HEK293 (cell line): ENCODE data around the gene TMEM255A.

Experiments
- CTCF ChIA-PET: fragments of 350-600 bp; formaldehyde crosslinking; extraction: SDS; loops from one replicate; lab custom pipeline; 2021; ENCODE audit warnings: antibody characterized with exemption; lab: Yijun Ruan, JAX
- POLR2A ChIA-PET: fragments of 300-600 bp; formaldehyde crosslinking; extraction: SDS; loops from one replicate; lab custom pipeline; 2020; ENCODE audit warnings: antibody characterized with exemption, inconsistent platforms; lab: Yijun Ruan, JAX
- H3K27ac ChIP-seq: fragments of 200-500 bp; sonication (Bioruptor generic); 2 replicates; pipeline ENCODE4 v1.5.1; 2014; ENCODE audit warnings: low read depth, low read length, control low read depth, inconsistent platforms; ENCODE audit errors: extremely low read depth
- H3K36me3 ChIP-seq, 2 experiments: fragments of 200-500 bp in 1 of 2; sonication (Bioruptor generic) in 1 of 2; 1 replicate in 1 of 2; 2 replicates in 1 of 2; pipeline ENCODE4 v1.5.1; 2014 to 2017; ENCODE audit warnings: inconsistent platforms in 2 of 2, low read length in 2 of 2; ENCODE audit not compliant: control insufficient read depth in 2 of 2, insufficient read depth in 1 of 2
- H3K4me1 ChIP-seq: fragments of 200-500 bp; sonication (Bioruptor generic); 2 replicates; pipeline ENCODE4 v1.5.1; 2014; ENCODE audit warnings: mild to moderate bottlenecking, low read length, inconsistent platforms; ENCODE audit not compliant: control insufficient read depth, insufficient read depth
- H3K4me3 ChIP-seq: 2 replicates; pipeline ENCODE4 v1.5.1; 2011; ENCODE audit warnings: low read depth, mild to moderate bottlenecking, control low read depth, low read length, moderate library complexity
- H3K9me3 ChIP-seq: fragments of 200-500 bp; sonication (Bioruptor generic); 2 replicates; pipeline ENCODE4 v1.5.1; 2014; ENCODE audit warnings: low read depth, low read length, inconsistent platforms; ENCODE audit not compliant: control insufficient read depth, insufficient read depth
- HIC1 ChIP-seq: fragments of 450-650 bp; formaldehyde crosslinking; IDR thresholded peaks from 2 replicates; pipeline ENCODE4 v1.5.1; 2016; ENCODE audit warnings: missing biosample characterization, missing genetic modification characterization
- RBAK ChIP-seq: fragments of 450-650 bp; formaldehyde crosslinking; IDR thresholded peaks from 2 replicates; pipeline ENCODE4 v1.5.1; 2016; ENCODE audit warnings: missing biosample characterization, missing genetic modification characterization
- TCF7L2 ChIP-seq: IDR thresholded peaks from 2 replicates; pipeline ENCODE4 v1.6.1; 2011; ENCODE audit warnings: low read depth, mild to moderate bottlenecking, inconsistent platforms, low read length, moderate library complexity, borderline replicate concordance
- TRIM28 ChIP-seq: IDR thresholded peaks from 2 replicates; pipeline ENCODE4 v1.6.1; 2011; ENCODE audit warnings: low read length, control low read depth, borderline replicate concordance
- ZBTB21 ChIP-seq: fragments of 450-650 bp; formaldehyde crosslinking; IDR thresholded peaks from 2 replicates; pipeline ENCODE4 v1.5.1; 2017; ENCODE audit warnings: missing biosample characterization, missing genetic modification characterization
- ZIC2 ChIP-seq: fragments of 450-650 bp; formaldehyde crosslinking; IDR thresholded peaks from 2 replicates; pipeline ENCODE4 v1.5.1; 2016; ENCODE audit warnings: missing biosample characterization, missing genetic modification characterization
- ZNF121 ChIP-seq: fragments of 450-650 bp; formaldehyde crosslinking; IDR thresholded peaks from 2 replicates; pipeline ENCODE4 v1.5.1; 2016; ENCODE audit warnings: missing biosample characterization, missing genetic modification characterization
- ZNF214 ChIP-seq: fragments of 450-650 bp; formaldehyde crosslinking; IDR thresholded peaks from 2 replicates; pipeline ENCODE4 v1.5.1; 2017; ENCODE audit warnings: missing biosample characterization, mild to moderate bottlenecking, missing genetic modification characterization, borderline replicate concordance
- ZNF529 ChIP-seq: fragments of 450-650 bp; formaldehyde crosslinking; IDR thresholded peaks from 2 replicates; pipeline ENCODE4 v1.5.1; 2017; ENCODE audit warnings: missing genetic modification characterization, missing biosample characterization; ENCODE audit not compliant: insufficient replicate concordance
- ZNF555 ChIP-seq: fragments of 450-650 bp; formaldehyde crosslinking; conservative IDR thresholded peaks from 2 replicates; pipeline ENCODE4 v1.5.1; 2017; ENCODE audit warnings: missing biosample characterization, mild to moderate bottlenecking, missing genetic modification characterization, inconsistent platforms
- ZNF621 ChIP-seq: fragments of 450-650 bp; formaldehyde crosslinking; IDR thresholded peaks from 2 replicates; pipeline ENCODE4 v1.5.1; 2017; ENCODE audit warnings: missing biosample characterization, missing genetic modification characterization
- ZNF701 ChIP-seq: fragments of 450-650 bp; formaldehyde crosslinking; IDR thresholded peaks from 2 replicates; pipeline ENCODE4 v1.5.1; 2016; ENCODE audit warnings: missing biosample characterization, missing genetic modification characterization
- ZNF76 ChIP-seq: fragments of 450-650 bp; formaldehyde crosslinking; IDR thresholded peaks from 2 replicates; pipeline ENCODE4; 2016; ENCODE audit warnings: low read depth, missing biosample characterization, missing genetic modification characterization, borderline replicate concordance
- ZNF785 ChIP-seq: fragments of 450-650 bp; formaldehyde crosslinking; IDR thresholded peaks from 2 replicates; pipeline ENCODE4 v1.5.1; 2016; ENCODE audit warnings: missing biosample characterization, missing genetic modification characterization
- ZNF830 ChIP-seq: fragments of 450-650 bp; IDR thresholded peaks from 2 replicates; pipeline ENCODE4 v1.5.0; 2018; ENCODE audit warnings: missing biosample characterization, missing genetic modification characterization, low read depth, mild to moderate bottlenecking, moderate library complexity
- ZSCAN16 ChIP-seq: fragments of 450-650 bp; formaldehyde crosslinking; IDR thresholded peaks from 2 replicates; pipeline ENCODE4 v1.5.1; 2016; ENCODE audit warnings: missing biosample characterization, missing genetic modification characterization
- TF ChIP-seq, protein P1 (sequence below): fragments of 450-650 bp; formaldehyde crosslinking; IDR thresholded peaks from 2 replicates; pipeline ENCODE4 v1.5.1; 2016; ENCODE audit warnings: missing biosample characterization, missing genetic modification characterization, borderline replicate concordance
- TF ChIP-seq, protein P2 (sequence below): fragments of 450-650 bp; formaldehyde crosslinking; IDR thresholded peaks from 2 replicates; pipeline ENCODE4 v1.5.1; 2016; ENCODE audit warnings: missing biosample characterization, missing genetic modification characterization
- TF ChIP-seq, protein P3 (sequence below): fragments of 450-650 bp; formaldehyde crosslinking; IDR thresholded peaks from 2 replicates; pipeline ENCODE4 v1.5.1; 2016; ENCODE audit warnings: missing biosample characterization, missing genetic modification characterization

The TMEM255A gene

DNA sequence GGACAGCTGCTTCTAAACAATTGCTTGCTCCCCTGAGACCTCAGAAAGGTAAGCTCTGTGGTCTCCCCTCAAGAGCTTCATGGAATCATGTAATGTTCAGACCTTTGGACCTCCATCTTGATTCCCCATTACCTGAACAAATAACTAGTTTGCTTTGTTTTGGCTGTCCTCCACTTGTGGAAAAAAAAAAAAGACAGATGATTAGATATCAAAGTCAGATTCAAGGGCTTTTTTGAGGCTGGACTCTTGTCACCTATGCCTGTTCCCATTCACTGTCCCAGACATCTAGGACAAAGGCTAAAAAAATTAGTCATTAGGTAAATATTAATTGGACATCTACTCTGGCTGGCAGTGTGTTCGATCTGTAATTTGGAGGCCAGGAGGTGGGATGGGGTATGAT lies 13.3 kb downstream of the TMEM255A start:
- Histone ChIP-seq H3K9me3 (no peaks in the 10 kb centered on the region), H3K27ac (no peak overlapping the region), H3K4me3 (no peak overlapping the region), H3K36me3 (no peaks in the 10 kb centered on the region), H3K4me1 (peaks cover 4% of the 10 kb centered on the region; the same call in 1 of the 2 replicates)
- TF ChIP-seq ZNF621 (tag by site-specific recombination) (no peak), TCF7L2 (no peak), RBAK (tag by site-specific recombination) (no peak), ZNF214 (tag by site-specific recombination) (no peak), ZNF555 (tag by site-specific recombination) (no peak), ZNF701 (tag by site-specific recombination) (no peak), ZBTB21 (tag by site-specific recombination) (no peak), ZNF121 (tag by site-specific recombination) (no peak)
- TF ChIP-seq, protein P1, sequence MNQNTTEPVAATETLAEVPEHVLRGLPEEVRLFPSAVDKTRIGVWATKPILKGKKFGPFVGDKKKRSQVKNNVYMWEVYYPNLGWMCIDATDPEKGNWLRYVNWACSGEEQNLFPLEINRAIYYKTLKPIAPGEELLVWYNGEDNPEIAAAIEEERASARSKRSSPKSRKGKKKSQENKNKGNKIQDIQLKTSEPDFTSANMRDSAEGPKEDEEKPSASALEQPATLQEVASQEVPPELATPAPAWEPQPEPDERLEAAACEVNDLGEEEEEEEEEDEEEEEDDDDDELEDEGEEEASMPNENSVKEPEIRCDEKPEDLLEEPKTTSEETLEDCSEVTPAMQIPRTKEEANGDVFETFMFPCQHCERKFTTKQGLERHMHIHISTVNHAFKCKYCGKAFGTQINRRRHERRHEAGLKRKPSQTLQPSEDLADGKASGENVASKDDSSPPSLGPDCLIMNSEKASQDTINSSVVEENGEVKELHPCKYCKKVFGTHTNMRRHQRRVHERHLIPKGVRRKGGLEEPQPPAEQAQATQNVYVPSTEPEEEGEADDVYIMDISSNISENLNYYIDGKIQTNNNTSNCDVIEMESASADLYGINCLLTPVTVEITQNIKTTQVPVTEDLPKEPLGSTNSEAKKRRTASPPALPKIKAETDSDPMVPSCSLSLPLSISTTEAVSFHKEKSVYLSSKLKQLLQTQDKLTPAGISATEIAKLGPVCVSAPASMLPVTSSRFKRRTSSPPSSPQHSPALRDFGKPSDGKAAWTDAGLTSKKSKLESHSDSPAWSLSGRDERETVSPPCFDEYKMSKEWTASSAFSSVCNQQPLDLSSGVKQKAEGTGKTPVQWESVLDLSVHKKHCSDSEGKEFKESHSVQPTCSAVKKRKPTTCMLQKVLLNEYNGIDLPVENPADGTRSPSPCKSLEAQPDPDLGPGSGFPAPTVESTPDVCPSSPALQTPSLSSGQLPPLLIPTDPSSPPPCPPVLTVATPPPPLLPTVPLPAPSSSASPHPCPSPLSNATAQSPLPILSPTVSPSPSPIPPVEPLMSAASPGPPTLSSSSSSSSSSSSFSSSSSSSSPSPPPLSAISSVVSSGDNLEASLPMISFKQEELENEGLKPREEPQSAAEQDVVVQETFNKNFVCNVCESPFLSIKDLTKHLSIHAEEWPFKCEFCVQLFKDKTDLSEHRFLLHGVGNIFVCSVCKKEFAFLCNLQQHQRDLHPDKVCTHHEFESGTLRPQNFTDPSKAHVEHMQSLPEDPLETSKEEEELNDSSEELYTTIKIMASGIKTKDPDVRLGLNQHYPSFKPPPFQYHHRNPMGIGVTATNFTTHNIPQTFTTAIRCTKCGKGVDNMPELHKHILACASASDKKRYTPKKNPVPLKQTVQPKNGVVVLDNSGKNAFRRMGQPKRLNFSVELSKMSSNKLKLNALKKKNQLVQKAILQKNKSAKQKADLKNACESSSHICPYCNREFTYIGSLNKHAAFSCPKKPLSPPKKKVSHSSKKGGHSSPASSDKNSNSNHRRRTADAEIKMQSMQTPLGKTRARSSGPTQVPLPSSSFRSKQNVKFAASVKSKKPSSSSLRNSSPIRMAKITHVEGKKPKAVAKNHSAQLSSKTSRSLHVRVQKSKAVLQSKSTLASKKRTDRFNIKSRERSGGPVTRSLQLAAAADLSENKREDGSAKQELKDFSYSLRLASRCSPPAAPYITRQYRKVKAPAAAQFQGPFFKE (tag by site-specific recombination): no peak
- TF ChIP-seq, protein P2, sequence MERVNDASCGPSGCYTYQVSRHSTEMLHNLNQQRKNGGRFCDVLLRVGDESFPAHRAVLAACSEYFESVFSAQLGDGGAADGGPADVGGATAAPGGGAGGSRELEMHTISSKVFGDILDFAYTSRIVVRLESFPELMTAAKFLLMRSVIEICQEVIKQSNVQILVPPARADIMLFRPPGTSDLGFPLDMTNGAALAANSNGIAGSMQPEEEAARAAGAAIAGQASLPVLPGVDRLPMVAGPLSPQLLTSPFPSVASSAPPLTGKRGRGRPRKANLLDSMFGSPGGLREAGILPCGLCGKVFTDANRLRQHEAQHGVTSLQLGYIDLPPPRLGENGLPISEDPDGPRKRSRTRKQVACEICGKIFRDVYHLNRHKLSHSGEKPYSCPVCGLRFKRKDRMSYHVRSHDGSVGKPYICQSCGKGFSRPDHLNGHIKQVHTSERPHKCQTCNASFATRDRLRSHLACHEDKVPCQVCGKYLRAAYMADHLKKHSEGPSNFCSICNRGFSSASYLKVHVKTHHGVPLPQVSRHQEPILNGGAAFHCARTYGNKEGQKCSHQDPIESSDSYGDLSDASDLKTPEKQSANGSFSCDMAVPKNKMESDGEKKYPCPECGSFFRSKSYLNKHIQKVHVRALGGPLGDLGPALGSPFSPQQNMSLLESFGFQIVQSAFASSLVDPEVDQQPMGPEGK (tag by site-specific recombination): no peak
- TF ChIP-seq, protein P3, sequence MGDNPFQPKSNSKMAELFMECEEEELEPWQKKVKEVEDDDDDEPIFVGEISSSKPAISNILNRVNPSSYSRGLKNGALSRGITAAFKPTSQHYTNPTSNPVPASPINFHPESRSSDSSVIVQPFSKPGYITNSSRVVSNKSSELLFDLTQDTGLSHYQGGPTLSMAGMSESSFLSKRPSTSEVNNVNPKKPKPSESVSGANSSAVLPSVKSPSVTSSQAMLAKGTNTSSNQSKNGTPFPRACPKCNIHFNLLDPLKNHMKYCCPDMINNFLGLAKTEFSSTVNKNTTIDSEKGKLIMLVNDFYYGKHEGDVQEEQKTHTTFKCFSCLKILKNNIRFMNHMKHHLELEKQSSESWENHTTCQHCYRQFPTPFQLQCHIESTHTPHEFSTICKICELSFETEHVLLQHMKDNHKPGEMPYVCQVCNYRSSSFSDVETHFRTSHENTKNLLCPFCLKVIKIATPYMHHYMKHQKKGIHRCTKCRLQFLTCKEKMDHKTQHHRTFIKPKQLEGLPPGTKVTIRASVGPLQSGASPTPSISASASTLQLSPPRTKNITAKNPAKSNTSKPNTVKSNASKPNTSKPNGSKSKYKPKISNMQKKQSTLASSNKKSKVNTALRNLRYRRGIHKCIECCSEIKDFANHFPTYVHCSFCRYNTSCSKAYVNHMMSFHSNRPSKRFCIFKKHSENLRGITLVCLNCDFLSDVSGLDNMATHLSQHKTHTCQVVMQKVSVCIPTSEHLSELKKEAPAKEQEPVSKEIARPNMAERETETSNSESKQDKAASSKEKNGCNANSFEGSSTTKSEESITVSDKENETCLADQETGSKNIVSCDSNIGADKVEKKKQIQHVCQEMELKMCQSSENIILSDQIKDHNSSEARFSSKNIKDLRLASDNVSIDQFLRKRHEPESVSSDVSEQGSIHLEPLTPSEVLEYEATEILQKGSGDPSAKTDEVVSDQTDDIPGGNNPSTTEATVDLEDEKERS (tag by site-specific recombination): no peak
- POLR2A ChIA-PET: interaction anchor here (0.9 kb wide), 1 partner anchor 11 kb away, joined by 4 read pairs; no protein-coding TSS in a partner anchor
- CTCF ChIA-PET: interaction anchor here (0.7 kb wide), 1 partner anchor 657 kb away, joined by 3 read pairs; no protein-coding TSS in a partner anchor

DNA sequence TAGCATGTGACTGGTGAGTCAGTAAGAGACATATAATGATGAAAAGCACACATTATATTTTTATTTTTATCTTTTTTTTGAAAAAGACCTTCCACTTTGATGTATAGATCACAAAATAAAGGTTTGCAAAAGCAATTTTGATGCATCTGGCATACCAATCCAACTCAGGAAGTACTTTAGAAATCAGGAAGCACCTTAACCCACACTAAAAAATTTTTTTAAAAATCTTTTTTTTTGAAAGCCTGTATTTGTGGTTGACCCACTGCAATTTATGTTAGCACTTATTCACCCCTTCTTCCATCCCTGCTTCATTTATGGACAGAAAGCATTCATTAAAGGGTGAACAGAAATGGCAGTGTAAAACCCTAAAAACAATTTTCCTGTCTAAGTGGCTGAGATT lies 16.6 kb downstream of the TMEM255A start:
- Histone ChIP-seq H3K9me3 (no peaks in the 10 kb centered on the region), H3K36me3 (peaks cover 0 to 5% of the 10 kb centered on the region in 2 experiments; a peak in 1 of 3 replicates), H3K27ac (no peak overlapping the region), H3K4me3 (no peak overlapping the region), H3K4me1 (no peaks in the 10 kb centered on the region)
- POLR2A ChIA-PET: no interaction called here
- CTCF ChIA-PET: interaction anchor here (0.6 to 1.7 kb wide), 2 partner anchors 13 to 95 kb away, joined by 4 read pairs; no protein-coding TSS in a partner anchor
- no peak for TF ChIP-seq ZNF529 (tag by site-specific recombination)
- TF ChIP-seq TRIM28: no peak
- no peak for TF ChIP-seq ZNF785 (tag by site-specific recombination)
- no peak for TF ChIP-seq HIC1 (tag by site-specific recombination)
- no peak for TF ChIP-seq ZNF76 (tag by site-specific recombination)
- no peak for TF ChIP-seq ZNF830 (tag by site-specific recombination)
- no peak for TF ChIP-seq ZIC2 (tag by site-specific recombination)
- TF ChIP-seq ZSCAN16 (tag by site-specific recombination): no peak
